Neuronal stem cell (in vitro differentiated cells): ENCODE results near the gene TNRC6B.

Source experiments
- DNase-seq: peaks from one replicate; pipeline ENCODE4 v3.0.0-alpha.2; 2013; ENCODE audit warnings: low spot score
- H2AFZ ChIP-seq: one replicate; pipeline ENCODE4 v1.6.1; 2013; ENCODE audit warnings: mild to moderate bottlenecking, low read length, inconsistent platforms
- H2AK5ac ChIP-seq: 2 replicates; pipeline ENCODE4 v1.6.1; 2013; ENCODE audit warnings: low read depth, mild to moderate bottlenecking, inconsistent platforms, low read length, moderate library complexity, mixed read lengths
- H2BK120ac ChIP-seq: 2 replicates; pipeline ENCODE4 v1.6.1; 2013; ENCODE audit warnings: low read depth, mild to moderate bottlenecking, inconsistent platforms, low read length, moderate library complexity, mixed read lengths
- H2BK12ac ChIP-seq: one replicate; pipeline ENCODE4 v1.6.1; 2013; ENCODE audit warnings: low read length, inconsistent platforms
- H2BK15ac ChIP-seq: 2 replicates; pipeline ENCODE4 v1.6.1; 2013; ENCODE audit warnings: mild to moderate bottlenecking, low read length, inconsistent platforms, mixed read lengths
- H2BK5ac ChIP-seq: one replicate; pipeline ENCODE4 v1.6.1; 2013; ENCODE audit warnings: inconsistent platforms, mild to moderate bottlenecking, low read length, moderate library complexity
- H3K14ac ChIP-seq: one replicate; pipeline ENCODE4 v1.6.1; 2013; ENCODE audit warnings: low read length, inconsistent platforms
- H3K18ac ChIP-seq: 2 replicates; pipeline ENCODE4 v1.6.1; 2013; ENCODE audit warnings: low read length, inconsistent platforms
- H3K23ac ChIP-seq: 2 replicates; pipeline ENCODE4 v1.6.1; 2013; ENCODE audit warnings: low read depth, mild to moderate bottlenecking, mixed read lengths, low read length, inconsistent platforms; ENCODE audit not compliant: poor library complexity
- H3K27ac ChIP-seq: replicated peaks from 3 replicates; pipeline ENCODE4 v1.5.1; 2013; ENCODE audit warnings: low read length, inconsistent platforms
- H3K27me3 ChIP-seq, 3 experiments: 2 replicates each; pipeline ENCODE4 v1.6.1; 2013; ENCODE audit warnings: low read length in 3 of 3, mild to moderate bottlenecking in 2 of 3, inconsistent platforms in 1 of 3, low read depth in 1 of 3, mixed read lengths in 1 of 3, moderate library complexity in 1 of 3; ENCODE audit not compliant: control insufficient read depth in 3 of 3, insufficient read depth in 3 of 3
- H3K36me3 ChIP-seq, 2 donors: replicated peaks in 1 of 2; 2 replicates each; pipeline ENCODE4 v1.6.1; 2013; ENCODE audit warnings: low read length in 2 of 2; ENCODE audit not compliant: control insufficient read depth in 2 of 2, insufficient read depth in 2 of 2
- H3K4ac ChIP-seq: 2 replicates; pipeline ENCODE4 v1.6.1; 2013; ENCODE audit warnings: inconsistent platforms, mild to moderate bottlenecking, low read length, moderate library complexity
- H3K4me1 ChIP-seq, 2 donors: 1 replicate in 1 of 2; 2 replicates in 1 of 2; pipeline ENCODE4 v1.6.1; 2013; ENCODE audit warnings: low read length in 2 of 2, low read depth in 1 of 2; ENCODE audit not compliant: control insufficient read depth in 2 of 2, insufficient read depth in 1 of 2
- H3K4me2 ChIP-seq: one replicate; pipeline ENCODE4 v1.6.1; 2013; ENCODE audit warnings: mild to moderate bottlenecking, low read length, inconsistent platforms; ENCODE audit not compliant: insufficient read depth, poor library complexity, severe bottlenecking
- H3K4me3 ChIP-seq, 2 donors: 2 replicates each; pipeline ENCODE4 v1.5.1; 2013; ENCODE audit warnings: low read length in 2 of 2, mild to moderate bottlenecking in 2 of 2, inconsistent platforms in 1 of 2, moderate library complexity in 1 of 2
- H3K79me1 ChIP-seq: one replicate; pipeline ENCODE4 v1.6.1; 2013; ENCODE audit warnings: low read depth, mild to moderate bottlenecking, inconsistent platforms, low read length, moderate library complexity
- H3K9ac ChIP-seq: one replicate; pipeline ENCODE4 v1.6.1; 2013; ENCODE audit warnings: mild to moderate bottlenecking, low read depth, low read length, inconsistent platforms; ENCODE audit not compliant: poor library complexity
- H3K9me3 ChIP-seq, 2 donors: replicated peaks in 1 of 2; 2 replicates each; pipeline versions ENCODE3 to v1.6.1; 2013; ENCODE audit warnings: low read length in 2 of 2, mild to moderate bottlenecking in 2 of 2, inconsistent platforms in 1 of 2, low read depth in 1 of 2, mixed read lengths in 1 of 2, moderate library complexity in 1 of 2; ENCODE audit not compliant: control insufficient read depth in 2 of 2, insufficient read depth in 1 of 2
- H4K8ac ChIP-seq: one replicate; pipeline ENCODE4 v1.6.1; 2013; ENCODE audit warnings: low read depth, mild to moderate bottlenecking, inconsistent platforms, low read length, moderate library complexity
- H4K91ac ChIP-seq: one replicate; pipeline ENCODE4 v1.6.1; 2013; ENCODE audit warnings: low read length, low read depth, mild to moderate bottlenecking, inconsistent platforms; ENCODE audit not compliant: poor library complexity
- WGBS, 2 donors: extraction: QIAGEN DNeasy Blood & Tissue Kit; methylation state at CpG; one replicate each; pipeline ENCODE4 v1.1.7; 2013; ENCODE audit warnings: missing lambda C conversion rate in 2 of 2, mixed read lengths in 1 of 2; ENCODE audit not compliant: insufficient read length in 2 of 2, insufficient replicate concordance in 1 of 2; ENCODE audit errors: extremely low coverage in 2 of 2; 5-methylcytosine and 5-hydroxymethylcytosine counted together

Gene TNRC6B

DNA sequence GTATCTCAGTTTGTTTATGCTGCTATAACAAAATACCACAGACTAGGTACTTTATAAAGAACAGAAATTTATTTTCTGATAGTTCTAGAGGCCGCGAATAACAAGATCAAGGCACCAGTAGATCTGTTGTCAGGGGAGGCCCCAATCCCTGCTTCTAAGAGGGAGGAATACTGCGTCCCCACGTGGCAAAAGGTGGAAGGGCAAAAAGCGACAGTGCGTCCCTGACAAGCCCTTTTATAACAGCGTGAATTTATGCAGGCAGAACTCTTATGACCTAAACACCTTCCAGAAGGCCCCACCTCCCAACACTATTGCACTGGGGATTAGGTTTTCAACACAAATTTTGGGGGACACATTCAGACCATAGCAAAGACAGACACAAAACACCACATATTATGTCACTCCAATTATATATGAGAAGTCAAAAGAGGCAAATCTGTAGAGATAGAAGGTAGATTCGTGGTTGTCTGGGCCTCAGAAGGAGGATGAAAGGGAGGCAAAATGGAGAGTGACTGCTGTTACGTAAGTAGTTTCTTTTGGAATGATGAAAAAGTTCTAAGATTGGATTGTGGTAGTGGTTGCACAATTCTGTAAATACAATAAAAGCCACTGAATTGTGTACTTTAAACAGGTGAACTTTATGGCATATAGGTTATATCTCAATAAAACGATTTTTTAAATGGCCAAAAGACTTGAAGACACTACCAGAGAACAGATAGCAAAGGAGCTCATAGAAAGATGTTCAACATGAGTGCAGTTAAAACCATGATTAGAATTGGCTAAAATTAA is 30.1 kb upstream of the TNRC6B start:
- H3K4me2 ChIP-seq, result no peak overlapping the region
- no peak overlapping the region for H3K4ac ChIP-seq
- H3K9me3 ChIP-seq, result no peaks in the 10 kb centered on the region
- H2BK12ac ChIP-seq, result no peak overlapping the region
- DNase-seq, result no peak
- no CpG with 5 or more reads among the region's 10 CpGs for WGBS, 2 donors
- H2AFZ ChIP-seq, result no peak overlapping the region
- no peak overlapping the region for H2BK15ac ChIP-seq
- H2BK120ac ChIP-seq, result no peak overlapping the region
- no peak overlapping the region for H4K8ac ChIP-seq
- no peak overlapping the region for H4K91ac ChIP-seq
- H3K9ac ChIP-seq, result no peak overlapping the region
- H3K4me1 ChIP-seq, result no peaks in the 10 kb centered on the region
- H3K27ac ChIP-seq, result no peak overlapping the region
- no peak overlapping the region for H3K23ac ChIP-seq
- H3K4me3 ChIP-seq, result no peak overlapping the region
- no peak overlapping the region for H2BK5ac ChIP-seq
- H2AK5ac ChIP-seq, result no peak overlapping the region
- H3K36me3 ChIP-seq, result no peaks in the 10 kb centered on the region
- no peaks in the 10 kb centered on the region for H3K27me3 ChIP-seq
- no peaks in the 10 kb centered on the region for H3K79me1 ChIP-seq
- H3K18ac ChIP-seq, result no peak overlapping the region
- H3K14ac ChIP-seq, result no peak overlapping the region

DNA sequence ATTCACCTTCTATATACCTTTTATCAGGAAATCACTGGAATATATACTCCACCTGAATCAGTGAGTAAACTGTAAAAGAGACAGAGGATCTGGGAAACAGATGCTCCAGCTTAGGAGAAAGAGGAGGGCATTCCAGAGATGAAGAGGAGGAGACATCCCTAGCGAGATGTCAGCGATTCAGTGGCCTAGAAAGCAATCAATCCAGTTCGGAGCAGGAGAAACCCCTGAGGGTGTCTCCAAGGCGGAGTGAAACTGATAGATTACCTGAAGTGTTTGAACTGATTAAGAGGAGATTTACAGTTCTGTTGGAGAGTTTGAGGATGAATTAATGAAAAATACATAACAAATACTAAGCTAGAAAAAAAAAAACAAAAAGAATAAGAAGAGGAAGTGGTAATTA is 24.5 kb upstream of the TNRC6B start:
- H3K23ac ChIP-seq, result no peak overlapping the region
- H3K36me3 ChIP-seq, result peaks cover 0 to 3% of the 10 kb centered on the region in 2 donors
- WGBS, 2 donors, result no CpG with 5 or more reads among the region's 4 CpGs
- H3K4ac ChIP-seq, result no peak overlapping the region
- no peaks in the 10 kb centered on the region for H3K27me3 ChIP-seq
- no peaks in the 10 kb centered on the region for H3K4me1 ChIP-seq
- no peak overlapping the region for H3K9ac ChIP-seq
- no peak overlapping the region for H4K91ac ChIP-seq
- no peak overlapping the region for H2BK120ac ChIP-seq
- DNase-seq, result no peak
- H3K4me3 ChIP-seq, result no peak overlapping the region
- no peak overlapping the region for H2BK5ac ChIP-seq
- no peak overlapping the region for H2AFZ ChIP-seq
- no peaks in the 10 kb centered on the region for H3K79me1 ChIP-seq
- no peak overlapping the region for H3K18ac ChIP-seq
- H2BK12ac ChIP-seq, result no peak overlapping the region
- no peak overlapping the region for H3K14ac ChIP-seq
- H4K8ac ChIP-seq, result no peak overlapping the region
- no peak overlapping the region for H3K27ac ChIP-seq
- no peaks in the 10 kb centered on the region for H3K9me3 ChIP-seq
- H2AK5ac ChIP-seq, result no peak overlapping the region
- H3K4me2 ChIP-seq, result no peak overlapping the region
- no peak overlapping the region for H2BK15ac ChIP-seq

DNA sequence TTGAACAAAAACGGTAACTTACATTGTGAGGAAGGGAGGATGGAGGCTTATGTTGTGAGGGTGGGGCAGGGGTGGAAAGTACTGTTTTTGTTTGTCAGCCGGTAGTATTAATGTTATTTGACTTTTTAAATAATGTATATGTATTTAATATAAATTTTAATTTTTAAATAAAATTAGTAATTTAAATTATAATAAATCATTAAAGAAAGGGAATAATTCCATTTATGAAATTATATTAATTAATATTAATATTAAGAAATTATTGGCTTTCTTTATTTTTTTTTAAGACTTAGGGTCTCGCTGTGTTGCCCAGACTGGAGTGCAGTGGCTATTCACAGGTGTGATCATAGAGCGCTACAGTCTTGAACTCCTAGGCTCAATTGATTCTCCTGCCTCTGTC is 24.0 kb upstream of the TNRC6B start:
- Histone ChIP-seq H2BK12ac (no peak overlapping the region), H2AFZ (no peak overlapping the region), H3K9me3 (no peaks in the 10 kb centered on the region), H3K27ac (no peak overlapping the region), H3K79me1 (no peaks in the 10 kb centered on the region), H3K27me3 (no peaks in the 10 kb centered on the region), H3K4me3 (no peak overlapping the region), H3K23ac (no peak overlapping the region), H3K4me1 (no peaks in the 10 kb centered on the region), H3K4ac (no peak overlapping the region), H3K36me3 (peaks cover 0 to 3% of the 10 kb centered on the region in 2 donors), H3K18ac (no peak overlapping the region), H4K8ac (no peak overlapping the region), H4K91ac (no peak overlapping the region), H2BK120ac (no peak overlapping the region), H2AK5ac (no peak overlapping the region), H2BK5ac (no peak overlapping the region), H3K9ac (no peak overlapping the region), H3K14ac (no peak overlapping the region), H2BK15ac (no peak overlapping the region), H3K4me2 (no peak overlapping the region)
- no CpG with 5 or more reads among the region's 4 CpGs for WGBS, 2 donors
- DNase-seq, result no peak

GRCh38 chr22:40156001-40156516 is 21.7 kb upstream of the TNRC6B start:
- H3K9me3 ChIP-seq, result peaks cover 0 to 2% of the 10 kb centered on the region in 2 donors
- H3K23ac ChIP-seq, result no peak overlapping the region
- no CpG with 5 or more reads among the region's 7 CpGs for WGBS, 2 donors

More at GRCh38 chr22:40156001-40156516, 21.7 kb upstream of the TNRC6B start:
- no peak overlapping the region for H3K9ac ChIP-seq
- H3K79me1 ChIP-seq, result no peaks in the 10 kb centered on the region
- no peak overlapping the region for H4K8ac ChIP-seq
- H3K18ac ChIP-seq, result no peak overlapping the region
- H3K27me3 ChIP-seq, result no peaks in the 10 kb centered on the region
- H3K27ac ChIP-seq, result no peak overlapping the region
- no peak overlapping the region for H2AK5ac ChIP-seq
- no peak overlapping the region for H2BK12ac ChIP-seq
- peaks cover 0 to 3% of the 10 kb centered on the region in 2 donors for H3K36me3 ChIP-seq
- no peak overlapping the region for H3K4me3 ChIP-seq
- no peak overlapping the region for H3K4ac ChIP-seq
- H3K4me2 ChIP-seq, result no peak overlapping the region
- H2AFZ ChIP-seq, result no peak overlapping the region
- no peak overlapping the region for H3K14ac ChIP-seq
- H2BK15ac ChIP-seq, result no peak overlapping the region
- H2BK120ac ChIP-seq, result no peak overlapping the region
- DNase-seq, result no peak
- no peak overlapping the region for H2BK5ac ChIP-seq
- H4K91ac ChIP-seq, result no peak overlapping the region
- H3K4me1 ChIP-seq, result no peaks in the 10 kb centered on the region
